Measurements from ENCODE around the gene SLC16A13. TPM values are rescaled to one million over a fixed set of nuclear protein-coding genes. Genes with fewer than 3 reads are reported as not detected.

The SLC16A13 gene
- total and polyA plus RNA-seq, 2 donors (not counting 1 experiment from before 2014, with no cell fraction given): 7.4 to 21.9 TPM

DNA sequence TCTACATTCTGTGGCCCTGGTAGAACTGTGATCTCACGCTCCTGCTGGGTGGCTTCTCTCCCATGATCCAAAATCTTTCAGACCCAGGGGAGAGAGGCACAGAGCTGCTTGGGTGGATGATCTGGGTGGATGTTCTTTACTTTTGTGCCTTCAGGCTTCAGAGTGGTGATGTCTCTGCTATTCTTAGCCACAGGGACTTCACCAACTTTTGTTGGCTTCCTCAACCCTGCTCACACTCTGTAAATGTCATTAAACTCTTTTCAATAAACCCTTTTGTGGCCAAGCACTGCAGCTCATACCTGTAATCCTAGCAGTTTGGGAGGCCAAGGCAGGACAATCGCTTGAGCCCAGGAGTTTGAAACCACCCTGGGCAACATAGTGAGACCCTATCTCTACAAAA, 36.6 kb downstream of the SLC16A13 start:
- H3K4me2 ChIP-seq (replicated peaks; ENCODE audit: low read depth, low read length, poor library complexity, severe bottlenecking): peak overlapping the region; percentile 31
- H3K4me3 ChIP-seq (ENCODE audit: control extremely low read depth in 1 of 5, extremely low read depth in 1 of 5, insufficient read depth in 1 of 5, low read depth in 2 of 5, low read length in 4 of 5): no peak overlapping the region
- H3K9me3 ChIP-seq (ENCODE audit: control extremely low read depth in 1 of 3, control insufficient read depth in 2 of 3, insufficient read depth in 1 of 3, low read length in 2 of 3): peaks cover 0 to 13% (median 13%) of the 10 kb centered on the region in 3 donors
- no CpG with 5 or more reads among the region's 2 CpGs for WGBS (ENCODE audit: insufficient coverage)
- no peak for TF ChIP-seq EZH2 (IDR thresholded peaks at IDR 0.05; ENCODE audit: borderline replicate concordance, insufficient read depth, low read depth, low read length, poor library complexity, severe bottlenecking)
- peak overlapping the region; percentile 38 to 57 for H3K27ac ChIP-seq (ENCODE audit: low read length in 2 of 2)
- H4K20me1 ChIP-seq (ENCODE audit: control insufficient read depth, insufficient read depth, low read length, poor library complexity, severe bottlenecking): no peaks in the 10 kb centered on the region
- H3K79me2 ChIP-seq (ENCODE audit: control insufficient read depth, insufficient read depth, low read length): no peaks in the 10 kb centered on the region
- peak overlapping the region; percentile 6 for H3K4me3 Mint-ChIP-seq
- no peak overlapping the region for H3K9ac ChIP-seq (ENCODE audit: low read length)
- H3K36me3 ChIP-seq (replicated peaks in 1 of 2; ENCODE audit: control extremely low read depth in 1 of 2, control insufficient read depth in 1 of 2, extremely low read depth in 1 of 2, insufficient read depth in 2 of 2, low read length in 1 of 2): no peaks in the 10 kb centered on the region
- H2AFZ ChIP-seq (ENCODE audit: insufficient read depth, low read depth, low read length, poor library complexity, severe bottlenecking): peak overlapping the region; percentile 17
- ATAC-seq (ENCODE audit: low read depth): peak; percentile 17
- ChIA-PET CTCF (interaction anchor here (1.2 to 1.5 kb wide), 4 partner anchors 10 to 85 kb away, joined by 3 to 6 read pairs (median 3); no protein-coding TSS in a partner anchor), POLR2A (no interaction called here)
- H3K27me3 Mint-ChIP-seq: peaks cover 4% of the 10 kb centered on the region
- intact Hi-C loops (cut with micrococcal nuclease): no loop called here
- H3K4me1 Mint-ChIP-seq: peaks cover 13% of the 10 kb centered on the region
- H3K27ac Mint-ChIP-seq: no peak overlapping the region
- peaks cover 11% of the 10 kb centered on the region for H3K9me3 Mint-ChIP-seq (ENCODE audit: insufficient read depth)
- H3K4me1 ChIP-seq (ENCODE audit: control insufficient read depth in 2 of 2, insufficient read depth in 2 of 2, low read length in 2 of 2): peaks cover 14 to 18% of the 10 kb centered on the region in 2 donors
- DNase-seq: no peak
- H3K27me3 ChIP-seq (replicated peaks in 1 of 4; ENCODE audit: control extremely low read depth in 1 of 4, control insufficient read depth in 3 of 4, insufficient read depth in 4 of 4, low read length in 3 of 4): no peaks in the 10 kb centered on the region

GRCh38 chr17:7074931-7075330, 39.1 kb downstream of the SLC16A13 start:
- Mint-ChIP-seq H3K9me3 (ENCODE audit: insufficient read depth) (no peaks in the 10 kb centered on the region), H3K4me3 (no peak overlapping the region), H3K27ac (no peak overlapping the region), H3K4me1 (peaks cover 13% of the 10 kb centered on the region), H3K27me3 (peaks cover 4% of the 10 kb centered on the region)
- Histone ChIP-seq H3K79me2 (ENCODE audit: control insufficient read depth, insufficient read depth, low read length) (no peaks in the 10 kb centered on the region), H3K9me3 (ENCODE audit: control extremely low read depth in 1 of 3, control insufficient read depth in 2 of 3, insufficient read depth in 1 of 3, low read length in 2 of 3) (no peaks in the 10 kb centered on the region), H3K36me3 (replicated peaks in 1 of 2; ENCODE audit: control extremely low read depth in 1 of 2, control insufficient read depth in 1 of 2, extremely low read depth in 1 of 2, insufficient read depth in 2 of 2, low read length in 1 of 2) (no peaks in the 10 kb centered on the region), H2AFZ (ENCODE audit: insufficient read depth, low read depth, low read length, poor library complexity, severe bottlenecking) (no peak overlapping the region), H3K27ac (ENCODE audit: low read length in 2 of 2) (no peak overlapping the region), H3K9ac (ENCODE audit: low read length) (no peak overlapping the region), H3K4me3 (ENCODE audit: control extremely low read depth in 1 of 5, extremely low read depth in 1 of 5, insufficient read depth in 1 of 5, low read depth in 2 of 5, low read length in 4 of 5) (no peak overlapping the region), H3K4me1 (ENCODE audit: control insufficient read depth in 2 of 2, insufficient read depth in 2 of 2, low read length in 2 of 2) (peaks cover 14 to 18% of the 10 kb centered on the region in 2 donors), H3K4me2 (replicated peaks; ENCODE audit: low read depth, low read length, poor library complexity, severe bottlenecking) (no peak overlapping the region), H4K20me1 (ENCODE audit: control insufficient read depth, insufficient read depth, low read length, poor library complexity, severe bottlenecking) (no peaks in the 10 kb centered on the region), H3K27me3 (replicated peaks in 1 of 4; ENCODE audit: control extremely low read depth in 1 of 4, control insufficient read depth in 3 of 4, insufficient read depth in 4 of 4, low read length in 3 of 4) (no peaks in the 10 kb centered on the region)
- TF ChIP-seq EZH2 (IDR thresholded peaks at IDR 0.05; ENCODE audit: borderline replicate concordance, insufficient read depth, low read depth, low read length, poor library complexity, severe bottlenecking): no peak
- TF ChIP-seq, protein P1, sequence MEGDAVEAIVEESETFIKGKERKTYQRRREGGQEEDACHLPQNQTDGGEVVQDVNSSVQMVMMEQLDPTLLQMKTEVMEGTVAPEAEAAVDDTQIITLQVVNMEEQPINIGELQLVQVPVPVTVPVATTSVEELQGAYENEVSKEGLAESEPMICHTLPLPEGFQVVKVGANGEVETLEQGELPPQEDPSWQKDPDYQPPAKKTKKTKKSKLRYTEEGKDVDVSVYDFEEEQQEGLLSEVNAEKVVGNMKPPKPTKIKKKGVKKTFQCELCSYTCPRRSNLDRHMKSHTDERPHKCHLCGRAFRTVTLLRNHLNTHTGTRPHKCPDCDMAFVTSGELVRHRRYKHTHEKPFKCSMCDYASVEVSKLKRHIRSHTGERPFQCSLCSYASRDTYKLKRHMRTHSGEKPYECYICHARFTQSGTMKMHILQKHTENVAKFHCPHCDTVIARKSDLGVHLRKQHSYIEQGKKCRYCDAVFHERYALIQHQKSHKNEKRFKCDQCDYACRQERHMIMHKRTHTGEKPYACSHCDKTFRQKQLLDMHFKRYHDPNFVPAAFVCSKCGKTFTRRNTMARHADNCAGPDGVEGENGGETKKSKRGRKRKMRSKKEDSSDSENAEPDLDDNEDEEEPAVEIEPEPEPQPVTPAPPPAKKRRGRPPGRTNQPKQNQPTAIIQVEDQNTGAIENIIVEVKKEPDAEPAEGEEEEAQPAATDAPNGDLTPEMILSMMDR (IDR thresholded peaks at IDR 0.05): no peak
- no peak for DNase-seq
- WGBS (ENCODE audit: insufficient coverage): 91% methylated on average over 14 of the region's 14 CpGs
- ATAC-seq (ENCODE audit: low read depth): no peak
- intact Hi-C loops (cut with micrococcal nuclease): no loop called here
- POLR2A ChIA-PET: interaction anchor here (0.5 kb wide), 1 partner anchor 18 kb away, joined by 3 read pairs; no protein-coding TSS in a partner anchor
- CTCF ChIA-PET: interaction anchor here (1.6 kb wide), 1 partner anchor 62 kb away, joined by 3 read pairs; no protein-coding TSS in a partner anchor

Measured in B cell (primary cell).